Body of pancreas (tissue), 4 donors: ENCODE measurements around the gene SKI. TPM values are rescaled to one million over a fixed set of nuclear protein-coding genes. Genes with fewer than 3 reads are reported as not detected.

ENCODE experiments used
- ATAC-seq: fragments of 150-250 bp; one replicate; pipeline ENCODE4 v1.9.1; 2016
- DNase-seq, 4 donors: peaks; one replicate each; pipeline ENCODE4 v3.0.0-alpha.2; 2019
- H3K27ac ChIP-seq, 4 donors: fragments of 200-600 bp; sonication (generic); 1 replicate in 3 of 4; 2 replicates in 1 of 4; pipeline versions ENCODE4 v1.5.1 to v1.6.1; 2016 to 2019; ENCODE audit warnings: mild to moderate bottlenecking in 1 of 4, mixed read lengths in 1 of 4, moderate library complexity in 1 of 4
- H3K27me3 ChIP-seq, 2 donors: fragments of 200-600 bp; sonication (generic); one replicate each; pipeline ENCODE4 v1.6.0; 2016; ENCODE audit warnings: mild to moderate bottlenecking in 1 of 2
- H3K36me3 ChIP-seq, 2 donors: fragments of 200-600 bp; sonication (generic); replicated peaks in 1 of 2; 2 replicates each; pipeline ENCODE4 v1.5.1; 2016; ENCODE audit warnings: low read depth in 2 of 2; ENCODE audit not compliant: insufficient read depth in 1 of 2
- H3K4me1 ChIP-seq: fragments of 200-600 bp; sonication (generic); one replicate; pipeline ENCODE4 v1.6.0; 2016
- H3K4me3 ChIP-seq, 2 donors: fragments of 200-600 bp; sonication (generic); 1 replicate in 1 of 2; 2 replicates in 1 of 2; pipeline ENCODE4 v1.5.1; 2016 to 2019
- H3K9me3 ChIP-seq, 3 donors: fragments of 200-600 bp; sonication (generic); 1 replicate in 2 of 3; 2 replicates in 1 of 3; pipeline ENCODE4 v1.5.1; 2016
- POLR2A ChIP-seq, 3 donors: fragments of 450-650 bp; IDR thresholded peaks; one replicate each; pipeline ENCODE4 v1.6.1; 2016; ENCODE audit warnings: antibody characterized with exemption in 3 of 3, mild to moderate bottlenecking in 2 of 3
- WGBS, 2 donors: methylation state at CpG; one replicate each; pipeline ENCODE4 v1.1.5; 2017; 5-methylcytosine and 5-hydroxymethylcytosine counted together
- intact Hi-C: fragments of 100-400 bp; cut with DNase I; formaldehyde crosslinking; loops from one replicate; pipeline ENCODE4 v1.15.1; 2023
- total RNA-seq, 2 donors: library from RNA; depleted of rRNA; stranded (reverse); fragments of >200 nt; gene quantifications; one replicate each; pipeline ENCODE4 v1.1.0, GENCODE V29; 2016
- TF ChIP-seq, protein P1 (sequence below), 7 experiments: fragments of 450-650 bp in 4 of 7; fragments of 200-600 bp in 3 of 7; sonication (generic) in 3 of 7; IDR thresholded peaks; one replicate each; pipeline ENCODE4 v1.5.1; 2016 to 2019; ENCODE audit warnings: antibody characterized with exemption in 7 of 7

Gene SKI
- total RNA-seq, 2 donors from 2014 or later = 15.8 to 33.0 TPM

DNA sequence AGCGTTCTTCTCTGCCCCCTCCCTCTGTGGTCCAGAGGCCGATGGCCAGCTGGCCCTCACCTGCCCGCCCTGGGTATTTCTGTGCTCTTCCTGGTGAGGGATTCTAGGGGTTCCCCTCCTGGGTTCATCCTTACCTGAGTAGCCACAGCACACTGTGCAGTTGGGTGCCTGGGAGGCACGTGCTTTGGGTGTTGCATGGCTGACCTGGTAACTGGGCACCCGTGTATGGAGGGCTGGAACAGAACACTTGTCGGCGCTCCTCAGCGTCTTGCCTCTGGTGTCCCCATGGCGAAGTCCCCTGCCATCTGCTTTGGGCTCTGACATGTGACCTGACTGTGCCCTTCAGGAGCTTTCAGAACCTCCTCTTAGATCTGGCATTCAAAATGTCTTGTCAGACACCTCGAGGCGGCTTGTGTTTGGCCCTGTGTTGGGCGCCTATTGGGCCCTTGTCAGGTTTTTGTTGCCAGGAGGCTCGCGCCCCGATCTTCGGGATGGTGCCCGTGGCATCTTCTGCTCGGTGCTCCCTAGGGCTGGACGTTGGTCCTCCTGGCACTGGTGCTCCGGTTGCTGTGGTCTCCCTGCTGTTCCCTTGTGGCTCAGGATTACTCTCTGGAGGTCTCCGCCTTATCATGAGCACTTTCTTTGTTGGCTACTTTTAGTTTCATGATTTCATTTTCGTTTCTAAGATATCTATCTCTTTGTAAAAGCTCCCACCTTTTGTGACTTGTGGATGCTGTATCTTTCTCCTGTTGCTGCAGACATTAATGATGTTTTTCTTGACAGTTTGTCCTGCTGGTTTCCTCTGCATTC lies 28.5 kb downstream of the SKI start:
- no peaks in the 10 kb centered on the region for H3K9me3 ChIP-seq
- no peaks in the 10 kb centered on the region for H3K36me3 ChIP-seq
- no peak for TF ChIP-seq POLR2A (IDR thresholded peaks at IDR 0.05)
- TF ChIP-seq, protein P1, sequence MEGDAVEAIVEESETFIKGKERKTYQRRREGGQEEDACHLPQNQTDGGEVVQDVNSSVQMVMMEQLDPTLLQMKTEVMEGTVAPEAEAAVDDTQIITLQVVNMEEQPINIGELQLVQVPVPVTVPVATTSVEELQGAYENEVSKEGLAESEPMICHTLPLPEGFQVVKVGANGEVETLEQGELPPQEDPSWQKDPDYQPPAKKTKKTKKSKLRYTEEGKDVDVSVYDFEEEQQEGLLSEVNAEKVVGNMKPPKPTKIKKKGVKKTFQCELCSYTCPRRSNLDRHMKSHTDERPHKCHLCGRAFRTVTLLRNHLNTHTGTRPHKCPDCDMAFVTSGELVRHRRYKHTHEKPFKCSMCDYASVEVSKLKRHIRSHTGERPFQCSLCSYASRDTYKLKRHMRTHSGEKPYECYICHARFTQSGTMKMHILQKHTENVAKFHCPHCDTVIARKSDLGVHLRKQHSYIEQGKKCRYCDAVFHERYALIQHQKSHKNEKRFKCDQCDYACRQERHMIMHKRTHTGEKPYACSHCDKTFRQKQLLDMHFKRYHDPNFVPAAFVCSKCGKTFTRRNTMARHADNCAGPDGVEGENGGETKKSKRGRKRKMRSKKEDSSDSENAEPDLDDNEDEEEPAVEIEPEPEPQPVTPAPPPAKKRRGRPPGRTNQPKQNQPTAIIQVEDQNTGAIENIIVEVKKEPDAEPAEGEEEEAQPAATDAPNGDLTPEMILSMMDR (IDR thresholded peaks at IDR 0.05) = no peak
- no peak for DNase-seq
- peak overlapping the region in 3 of 4 donors; percentile 31 to 59 (median 55) for H3K27ac ChIP-seq
- no peak for ATAC-seq
- H3K27me3 ChIP-seq = no peaks in the 10 kb centered on the region
- 91 to 94% methylated on average over 13 to 22 of the region's 22 CpGs for WGBS, 2 donors
- intact Hi-C loops = no loop called here
- peaks cover 11% of the 10 kb centered on the region for H3K4me1 ChIP-seq
- H3K4me3 ChIP-seq = no peak overlapping the region

DNA sequence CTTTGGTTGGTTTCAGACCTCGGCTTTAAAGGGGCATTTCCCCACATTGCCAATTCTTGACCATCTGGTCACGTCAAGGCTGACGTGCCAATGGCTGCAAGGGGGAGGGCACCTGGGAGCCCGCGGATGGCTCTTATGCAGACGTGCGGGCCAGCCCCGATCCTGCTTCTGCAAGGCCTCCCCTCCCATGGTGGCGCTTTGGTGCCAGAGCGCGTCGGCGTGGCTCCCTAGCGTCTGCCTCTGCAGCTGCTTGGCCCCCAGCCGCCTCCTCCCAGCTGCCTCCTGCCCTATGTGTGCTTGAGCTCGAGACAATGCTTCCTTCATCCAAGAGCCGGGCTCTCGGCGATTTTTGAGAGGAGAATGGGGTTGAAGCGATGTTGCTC lies 29.1 kb downstream of the SKI start:
- intact Hi-C loops = no loop called here
- Histone ChIP-seq H3K27me3 (no peaks in the 10 kb centered on the region), H3K4me1 (peaks cover 5% of the 10 kb centered on the region), H3K36me3 (no peaks in the 10 kb centered on the region), H3K27ac (no peak overlapping the region), H3K4me3 (no peak overlapping the region), H3K9me3 (no peaks in the 10 kb centered on the region)
- 90 to 93% methylated on average over 15 to 20 of the region's 20 CpGs for WGBS, 2 donors
- DNase-seq (no peak), ATAC-seq (no peak)
- TF ChIP-seq POLR2A (IDR thresholded peaks at IDR 0.05) = no peak
- TF ChIP-seq, protein P1 (IDR thresholded peaks at IDR 0.05) = no peak

DNA sequence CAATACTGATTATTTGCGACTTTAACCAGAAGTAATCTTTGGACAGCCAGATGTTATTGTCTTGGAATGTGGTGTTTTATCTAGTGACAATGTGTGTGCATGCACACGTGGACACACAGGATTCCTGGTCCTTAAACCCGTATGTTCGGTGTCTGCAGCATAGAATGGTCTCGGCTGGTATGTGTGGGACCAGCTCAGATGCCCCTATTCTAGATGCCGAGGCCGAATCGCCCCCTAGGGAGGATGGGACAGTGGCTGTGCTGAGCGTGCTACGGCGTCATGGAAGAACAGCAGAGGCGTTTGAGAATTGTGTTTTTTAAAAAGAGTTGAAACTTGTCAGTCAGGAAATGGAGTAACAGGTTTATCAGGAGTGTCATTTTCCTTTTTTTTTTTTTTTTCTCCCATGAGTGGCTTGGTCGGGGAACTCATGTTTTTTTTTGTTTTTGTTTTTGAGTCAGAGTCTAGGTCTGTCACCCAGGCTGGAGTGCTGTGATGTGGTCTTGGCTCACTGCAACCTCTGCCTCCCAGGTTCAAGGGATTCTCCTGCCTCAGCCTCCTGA lies 30.1 kb downstream of the SKI start:
- no peak for ATAC-seq
- intact Hi-C loops = no loop called here
- Histone ChIP-seq H3K27me3 (no peaks in the 10 kb centered on the region), H3K4me1 (no peaks in the 10 kb centered on the region), H3K9me3 (no peaks in the 10 kb centered on the region), H3K4me3 (no peak overlapping the region), H3K36me3 (no peaks in the 10 kb centered on the region), H3K27ac (no peak overlapping the region)
- 66 to 75% methylated on average over 13 of the region's 13 CpGs for WGBS, 2 donors
- no peak for TF ChIP-seq POLR2A (IDR thresholded peaks at IDR 0.05)
- TF ChIP-seq, protein P1 (IDR thresholded peaks at IDR 0.05) = no peak
- no peak for DNase-seq

DNA sequence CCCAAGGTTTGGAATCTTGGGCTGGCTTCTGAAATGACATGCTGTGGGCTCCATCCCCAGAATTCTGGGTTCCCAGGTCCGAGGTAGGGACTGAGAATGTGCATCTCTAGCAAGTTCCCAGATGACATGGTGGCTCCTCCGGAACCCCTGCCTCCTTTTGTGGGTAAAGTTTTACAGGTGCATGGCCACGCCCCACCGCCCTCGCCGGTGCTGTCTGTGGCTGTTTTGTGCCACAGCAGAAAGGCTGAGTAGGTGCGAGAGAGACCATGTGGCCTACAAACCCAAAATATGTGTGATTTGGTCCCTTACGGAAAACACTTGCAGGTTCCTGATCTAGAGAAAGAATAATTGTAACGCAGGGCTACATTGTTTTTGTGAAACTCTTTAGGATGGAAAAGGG lies 30.9 kb downstream of the SKI start:
- Histone ChIP-seq H3K9me3 (no peaks in the 10 kb centered on the region), H3K4me1 (no peaks in the 10 kb centered on the region), H3K36me3 (no peaks in the 10 kb centered on the region), H3K27me3 (no peaks in the 10 kb centered on the region), H3K4me3 (no peak overlapping the region), H3K27ac (no peak overlapping the region)
- WGBS, 2 donors = 87 to 88% methylated on average over 7 to 9 of the region's 9 CpGs
- intact Hi-C loops = no loop called here
- no peak for ATAC-seq
- TF ChIP-seq, protein P1 (IDR thresholded peaks at IDR 0.05) = no peak
- no peak for TF ChIP-seq POLR2A (IDR thresholded peaks at IDR 0.05)
- no peak for DNase-seq
